GM21367 (cell line): ENCODE data around the gene SLC16A12.

Experiments used
- ATAC-seq: cut with Tn5 transposase; IDR thresholded peaks from one replicate; pipeline ENCODE4 v1.9.1; 2021; ENCODE audit not compliant: unreplicated experiment

SLC16A12 gene

DNA sequence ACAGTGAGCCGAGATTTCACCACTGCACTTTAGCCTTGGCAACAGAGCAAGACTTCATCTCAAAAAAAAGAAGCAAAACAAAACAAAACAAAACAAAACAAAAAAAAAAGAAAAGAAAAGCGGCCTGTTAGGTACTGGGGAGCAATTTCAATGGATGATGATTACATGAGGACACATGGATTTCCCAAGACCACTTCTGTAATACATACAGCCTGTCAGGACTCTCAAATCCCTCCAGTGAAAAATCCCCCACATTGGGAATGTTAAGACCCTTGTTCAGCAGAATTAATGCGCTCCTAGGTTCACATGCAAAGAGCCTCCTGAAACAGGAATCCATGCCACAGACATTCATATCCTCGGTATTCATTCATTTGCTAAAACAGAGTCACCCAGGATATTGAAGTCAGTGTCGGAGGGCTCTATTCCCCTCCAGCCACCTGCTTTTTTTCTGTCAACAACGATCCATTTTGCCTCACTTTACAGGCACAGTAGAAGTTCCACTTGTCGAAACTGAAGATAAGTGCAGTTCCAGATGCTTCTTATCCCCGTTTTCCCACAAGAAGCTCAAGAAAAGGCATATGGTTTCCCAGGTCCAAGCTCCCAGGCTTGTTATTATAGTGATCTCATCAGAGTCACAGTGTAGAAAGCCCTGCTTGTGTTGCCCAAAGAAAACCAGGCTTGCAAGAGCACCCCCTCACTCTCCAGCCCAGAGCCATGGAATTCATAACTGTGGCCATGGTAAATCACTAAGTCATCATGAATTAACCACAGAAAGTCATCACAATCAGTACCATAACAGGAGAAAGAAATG, 20.2 kb downstream of the SLC16A12 start:
- ATAC-seq = no peak

DNA sequence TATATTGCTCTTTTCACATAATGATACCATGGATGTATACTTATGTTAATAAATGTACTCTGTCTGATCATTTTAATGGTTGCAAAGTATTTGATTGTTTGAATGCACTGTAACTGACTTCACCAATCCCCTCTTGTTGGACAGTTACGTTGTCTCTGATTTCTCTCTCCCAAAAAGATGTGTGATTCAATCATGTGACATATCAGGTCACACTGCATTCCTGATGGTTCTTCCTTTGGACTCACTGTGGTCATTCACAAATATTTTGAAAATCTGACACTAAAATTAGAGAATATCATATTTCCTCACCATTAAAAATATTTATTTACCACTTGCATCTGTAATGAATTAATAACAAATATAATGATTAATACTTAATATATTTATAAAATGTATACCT, 22.2 kb downstream of the SLC16A12 start:
- ATAC-seq = no peak

DNA sequence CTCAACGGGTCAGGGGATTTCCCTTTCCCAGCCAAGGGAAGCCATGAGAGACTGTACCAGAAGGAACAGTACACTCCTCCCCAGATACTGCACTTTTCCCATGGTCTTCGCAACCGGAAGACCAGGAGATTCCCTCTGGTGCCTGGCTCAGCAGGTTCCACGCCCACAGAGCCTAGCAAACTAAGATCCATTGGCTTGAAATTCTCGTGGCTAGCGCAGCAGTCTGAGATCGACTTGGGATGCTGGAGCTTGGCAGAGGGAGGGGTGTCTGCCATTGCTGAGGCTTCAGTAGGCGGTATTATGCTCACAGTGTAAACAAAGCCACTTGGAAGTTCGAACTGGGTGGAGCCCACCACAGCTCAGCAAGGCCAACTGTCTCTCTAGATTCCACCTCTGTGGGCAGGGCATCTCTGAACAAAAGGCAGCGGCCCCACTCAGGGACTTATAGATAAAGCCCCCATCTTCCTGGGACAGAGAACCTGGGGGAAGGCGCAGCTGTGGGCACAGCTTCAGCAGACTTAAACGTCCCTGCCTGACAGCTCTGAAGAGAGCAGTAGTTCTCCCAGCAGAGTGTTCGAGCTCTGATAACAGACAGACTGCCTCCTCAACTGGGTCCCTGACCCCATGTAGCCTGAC, 29.6 kb downstream of the SLC16A12 start:
- ATAC-seq = no peak

- ATAC-seq = no peak
These were observed 30.7 kb downstream of the SLC16A12 start for GRCh38 chr10:89504691-89505090.

- no peak for ATAC-seq
These were observed 31.6 kb downstream of the SLC16A12 start for GRCh38 chr10:89503652-89504370.

GRCh38 chr10:89503151-89503550, 32.2 kb downstream of the SLC16A12 start:
- ATAC-seq = no peak

DNA sequence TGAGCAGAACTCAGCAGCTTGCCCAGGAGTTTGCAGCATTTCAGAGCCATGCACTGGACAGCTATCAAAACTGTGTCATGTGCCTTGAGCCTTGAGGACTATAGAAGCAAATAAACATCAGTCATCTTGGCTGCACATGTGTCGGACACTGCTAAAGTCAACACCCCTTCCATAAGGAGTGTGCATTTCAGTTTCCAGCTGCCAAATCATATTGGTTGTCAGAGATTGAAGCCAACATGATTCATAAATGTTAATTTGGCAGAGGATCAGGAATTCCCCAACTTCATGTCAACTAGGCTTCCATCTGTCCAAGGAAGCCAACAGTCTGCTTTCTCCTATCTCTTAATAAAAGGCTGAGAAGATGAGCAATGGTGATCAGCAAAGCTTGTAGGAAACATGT, 32.8 kb downstream of the SLC16A12 start:
- ATAC-seq = no peak

- no peak for ATAC-seq
These were observed 40.8 kb downstream of the SLC16A12 start for GRCh38 chr10:89494575-89494974.

GRCh38 chr10:89494068-89494467, 41.3 kb downstream of the SLC16A12 start:
- no peak for ATAC-seq

GRCh38 chr10:89491932-89492331, 43.5 kb downstream of the SLC16A12 start:
- ATAC-seq = no peak

GRCh38 chr10:89490596-89491335, 44.6 kb downstream of the SLC16A12 start:
- ATAC-seq = no peak

- ATAC-seq = no peak
These were observed 53.1 kb downstream of the SLC16A12 start for GRCh38 chr10:89482256-89482655.

GRCh38 chr10:89481662-89482061, 53.7 kb downstream of the SLC16A12 start:
- ATAC-seq = no peak

GRCh38 chr10:89479771-89480446, 55.5 kb downstream of the SLC16A12 start:
- no peak for ATAC-seq

GRCh38 chr10:89478739-89479654, 56.4 kb downstream of the SLC16A12 start:
- no peak for ATAC-seq

GRCh38 chr10:89478085-89478738, 57.2 kb downstream of the SLC16A12 start:
- ATAC-seq = peak; percentile 58

DNA sequence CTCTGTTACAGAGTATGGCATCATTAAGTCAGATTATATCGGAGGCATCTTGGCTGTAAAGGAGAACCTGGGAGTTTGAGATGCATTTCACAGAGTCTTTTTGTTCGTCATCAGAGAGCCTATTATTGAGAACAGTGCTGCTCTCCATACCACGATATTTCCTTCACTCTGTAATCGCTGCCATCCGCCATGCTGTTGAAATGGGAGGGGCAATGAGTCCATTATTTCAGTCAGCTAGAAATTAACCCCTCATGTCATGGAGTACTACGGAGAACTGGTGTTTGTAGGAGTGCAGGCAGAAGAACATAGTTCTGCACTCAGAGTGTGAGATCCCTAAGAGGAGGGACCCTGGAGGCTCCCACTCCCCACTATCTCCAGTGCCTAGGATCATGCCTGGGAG, 59.2 kb downstream of the SLC16A12 start:
- no peak for ATAC-seq

DNA sequence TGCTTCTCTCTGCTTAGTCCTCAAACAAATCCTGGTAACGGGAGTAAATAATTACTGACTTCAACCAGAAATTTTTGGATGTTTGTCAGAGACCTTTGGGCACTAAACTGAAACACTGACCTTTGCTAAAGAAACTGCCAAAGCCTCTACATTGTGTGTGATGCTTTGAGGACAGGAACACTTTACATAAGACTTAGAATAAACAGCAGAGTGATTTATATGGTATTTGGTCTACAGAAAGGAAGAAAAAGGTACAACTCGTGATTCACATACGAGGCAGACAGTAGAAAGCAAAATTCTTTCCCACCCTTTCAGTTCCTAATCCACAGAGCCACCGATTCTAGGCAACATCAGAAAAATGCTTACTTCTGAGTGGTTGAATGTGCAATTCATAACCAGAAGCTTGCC, 59.8 kb downstream of the SLC16A12 start:
- ATAC-seq = no peak

GRCh38 chr10:89475125-89475524, 60.3 kb downstream of the SLC16A12 start:
- ATAC-seq = no peak
